Right lobe of liver (tissue), 4 donors: ENCODE data around the gene TIMP2.
"Not testable (repeated sequence)": the region's sequence is repeated elsewhere in the genome, so short reads cannot be mapped to it uniquely, and the experiment has no call there.

ENCODE experiments used
- CTCF ChIP-seq, 4 donors: fragments of 200-600 bp in 3 of 4; fragments of 450-650 bp in 1 of 4; IDR thresholded peaks; one replicate each; pipeline versions ENCODE4 v1.5.1 to v1.8.0; 2016 to 2022; ENCODE audit warnings: antibody characterized with exemption in 4 of 4, mild to moderate bottlenecking in 2 of 4
- POLR2A ChIP-seq: fragments of 450-650 bp; IDR thresholded peaks from one replicate; pipeline ENCODE4 v1.6.1; 2017; ENCODE audit warnings: antibody characterized with exemption, mild to moderate bottlenecking
- donor health status: DM: no; HTN: no; CAD: no.
- donor health status: DM: no; HTN: no; CAD: no.
- donor health status: DM: no; HTN: yes; CAD: no.

GRCh38 chr17:78890096-78890495 lies 35.1 kb downstream of the TIMP2 start:
- not testable (repeated sequence) for TF ChIP-seq POLR2A; CTCF (IDR thresholded peaks at IDR 0.05)
